ENCODE data around the gene TPK1. TPM values are rescaled to one million over a fixed set of nuclear protein-coding genes. Genes with fewer than 3 reads are reported as not detected.
"Not testable (repeated sequence)": the region's sequence is repeated elsewhere in the genome, so short reads cannot be mapped to it uniquely, and the experiment has no call there.

The TPK1 gene
- polyA plus RNA-seq, 1 experiment, result 0.38 TPM

DNA sequence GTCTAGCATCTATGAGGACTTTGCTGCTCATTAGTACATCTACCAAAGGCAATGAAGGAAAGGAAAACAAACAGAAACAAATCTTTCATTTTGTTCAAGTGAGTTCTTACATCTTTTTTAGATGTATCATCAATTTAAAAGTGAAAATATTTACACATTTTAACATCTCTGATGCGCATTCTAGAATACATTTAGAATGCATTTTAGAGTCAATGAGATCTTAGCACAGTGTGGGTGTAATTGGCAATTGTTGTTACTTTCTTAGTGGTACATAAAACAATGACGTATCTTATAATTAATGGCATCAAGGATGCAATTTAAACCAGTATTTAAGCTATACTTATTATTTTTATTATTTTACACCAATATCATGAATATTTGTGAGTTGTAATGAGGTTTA is 51.4 kb downstream of the TPK1 start:
- H3K9me3 ChIP-seq (ENCODE audit: control insufficient read depth, insufficient read depth, low read length), result no peaks in the 10 kb centered on the region
- no peak overlapping the region for H3K4me3 ChIP-seq (ENCODE audit: low read depth, low read length)
- POLR2A ChIA-PET, result no interaction called here
- CTCF ChIA-PET, result no interaction called here
- H3K27ac ChIP-seq (ENCODE audit: low read depth, low read length), result no peak overlapping the region
- H3K27me3 ChIP-seq (ENCODE audit: control insufficient read depth, insufficient read depth, low read length), result no peaks in the 10 kb centered on the region
- TF ChIP-seq, protein P1, sequence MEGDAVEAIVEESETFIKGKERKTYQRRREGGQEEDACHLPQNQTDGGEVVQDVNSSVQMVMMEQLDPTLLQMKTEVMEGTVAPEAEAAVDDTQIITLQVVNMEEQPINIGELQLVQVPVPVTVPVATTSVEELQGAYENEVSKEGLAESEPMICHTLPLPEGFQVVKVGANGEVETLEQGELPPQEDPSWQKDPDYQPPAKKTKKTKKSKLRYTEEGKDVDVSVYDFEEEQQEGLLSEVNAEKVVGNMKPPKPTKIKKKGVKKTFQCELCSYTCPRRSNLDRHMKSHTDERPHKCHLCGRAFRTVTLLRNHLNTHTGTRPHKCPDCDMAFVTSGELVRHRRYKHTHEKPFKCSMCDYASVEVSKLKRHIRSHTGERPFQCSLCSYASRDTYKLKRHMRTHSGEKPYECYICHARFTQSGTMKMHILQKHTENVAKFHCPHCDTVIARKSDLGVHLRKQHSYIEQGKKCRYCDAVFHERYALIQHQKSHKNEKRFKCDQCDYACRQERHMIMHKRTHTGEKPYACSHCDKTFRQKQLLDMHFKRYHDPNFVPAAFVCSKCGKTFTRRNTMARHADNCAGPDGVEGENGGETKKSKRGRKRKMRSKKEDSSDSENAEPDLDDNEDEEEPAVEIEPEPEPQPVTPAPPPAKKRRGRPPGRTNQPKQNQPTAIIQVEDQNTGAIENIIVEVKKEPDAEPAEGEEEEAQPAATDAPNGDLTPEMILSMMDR (IDR thresholded peaks at IDR 0.05; ENCODE audit: low read depth, low read length), result no peak
- no peak for DNase-seq (ENCODE audit: low read depth, low spot score)

DNA sequence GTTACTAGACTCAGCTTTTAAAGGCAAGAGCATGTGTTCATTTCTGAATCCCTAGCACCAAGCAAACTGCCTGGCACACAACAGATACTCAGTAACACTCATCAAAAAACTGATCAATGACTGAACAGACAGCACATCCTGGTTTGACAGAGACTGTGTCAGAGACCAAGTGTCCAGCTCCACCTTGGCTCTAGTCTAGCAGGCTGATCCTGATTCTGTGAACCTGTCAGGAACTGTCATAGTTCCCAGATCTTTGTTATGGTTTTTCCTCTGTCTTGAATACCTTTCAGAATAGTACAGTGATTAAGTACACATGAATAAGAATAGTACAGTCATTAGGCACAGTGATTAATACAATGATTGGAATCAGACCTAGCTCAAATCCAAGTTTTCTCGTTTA is 53.0 kb downstream of the TPK1 start:
- no peaks in the 10 kb centered on the region for H3K9me3 ChIP-seq (ENCODE audit: control insufficient read depth, insufficient read depth, low read length)
- TF ChIP-seq, protein P1 (IDR thresholded peaks at IDR 0.05; ENCODE audit: low read depth, low read length), result no peak
- POLR2A ChIA-PET, result no interaction called here
- CTCF ChIA-PET, result no interaction called here
- DNase-seq (ENCODE audit: low read depth, low spot score), result no peak
- no peak overlapping the region for H3K27ac ChIP-seq (ENCODE audit: low read depth, low read length)
- H3K4me3 ChIP-seq (ENCODE audit: low read depth, low read length), result no peak overlapping the region
- H3K27me3 ChIP-seq (ENCODE audit: control insufficient read depth, insufficient read depth, low read length), result no peaks in the 10 kb centered on the region

DNA sequence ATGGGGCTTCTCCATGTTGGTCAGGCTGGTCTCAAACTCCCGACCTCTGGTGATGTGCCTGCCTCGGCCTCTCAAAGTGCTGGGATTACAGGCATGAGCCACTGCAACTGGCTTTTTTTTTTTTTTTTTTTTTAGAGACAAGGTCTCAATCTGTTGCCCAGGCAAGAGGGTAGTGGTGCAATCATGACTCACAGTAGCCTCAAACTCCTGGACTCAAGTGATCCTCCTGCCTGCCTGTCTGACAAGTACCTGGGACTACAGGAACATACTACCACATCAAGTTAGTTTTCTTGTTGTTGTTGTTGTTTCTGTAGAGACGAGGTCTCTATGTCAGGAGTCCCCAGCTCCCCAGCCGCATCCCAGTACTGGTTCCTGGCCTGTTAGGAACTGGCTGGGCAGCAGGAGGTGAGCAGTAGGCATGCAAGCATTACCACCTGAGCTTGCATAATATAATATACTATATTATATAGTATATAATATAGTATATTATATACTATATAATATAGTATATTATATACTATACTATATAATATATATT is 55.7 kb downstream of the TPK1 start:
- Histone ChIP-seq H3K27me3 (ENCODE audit: control insufficient read depth, insufficient read depth, low read length) (no peaks in the 10 kb centered on the region), H3K9me3 (ENCODE audit: control insufficient read depth, insufficient read depth, low read length) (no peaks in the 10 kb centered on the region), H3K27ac (ENCODE audit: low read depth, low read length) (no peak overlapping the region), H3K4me3 (ENCODE audit: low read depth, low read length) (no peak overlapping the region)
- POLR2A ChIA-PET, result no interaction called here
- CTCF ChIA-PET, result no interaction called here
- no peak for DNase-seq (ENCODE audit: low read depth, low spot score)
- TF ChIP-seq, protein P1 (IDR thresholded peaks at IDR 0.05; ENCODE audit: low read depth, low read length), result no peak

DNA sequence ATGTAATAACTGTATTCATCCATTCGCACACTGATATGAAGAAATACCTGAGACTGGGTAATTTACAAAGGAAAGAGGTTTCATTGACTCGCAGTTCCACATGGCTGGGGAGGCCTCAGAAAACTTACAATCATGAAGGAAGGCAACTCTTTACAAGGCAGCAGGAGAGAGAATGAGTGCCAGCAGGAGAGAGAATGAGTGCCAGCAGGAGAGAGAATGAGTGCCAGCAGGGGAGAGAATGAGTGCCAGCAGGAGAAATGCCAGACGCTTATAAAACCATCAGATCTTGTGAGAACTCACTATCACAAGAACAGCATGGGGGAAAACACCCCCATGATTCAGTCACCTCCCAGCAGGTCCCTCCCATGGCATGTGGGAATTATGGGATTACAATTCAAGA is 58.0 kb downstream of the TPK1 start:
- POLR2A ChIA-PET; H3K27me3 ChIP-seq (ENCODE audit: control insufficient read depth, insufficient read depth, low read length); DNase-seq (ENCODE audit: low read depth, low spot score); H3K27ac ChIP-seq (ENCODE audit: low read depth, low read length); H3K4me3 ChIP-seq (ENCODE audit: low read depth, low read length); H3K9me3 ChIP-seq (ENCODE audit: control insufficient read depth, insufficient read depth, low read length); CTCF ChIA-PET: not testable (repeated sequence)

DNA sequence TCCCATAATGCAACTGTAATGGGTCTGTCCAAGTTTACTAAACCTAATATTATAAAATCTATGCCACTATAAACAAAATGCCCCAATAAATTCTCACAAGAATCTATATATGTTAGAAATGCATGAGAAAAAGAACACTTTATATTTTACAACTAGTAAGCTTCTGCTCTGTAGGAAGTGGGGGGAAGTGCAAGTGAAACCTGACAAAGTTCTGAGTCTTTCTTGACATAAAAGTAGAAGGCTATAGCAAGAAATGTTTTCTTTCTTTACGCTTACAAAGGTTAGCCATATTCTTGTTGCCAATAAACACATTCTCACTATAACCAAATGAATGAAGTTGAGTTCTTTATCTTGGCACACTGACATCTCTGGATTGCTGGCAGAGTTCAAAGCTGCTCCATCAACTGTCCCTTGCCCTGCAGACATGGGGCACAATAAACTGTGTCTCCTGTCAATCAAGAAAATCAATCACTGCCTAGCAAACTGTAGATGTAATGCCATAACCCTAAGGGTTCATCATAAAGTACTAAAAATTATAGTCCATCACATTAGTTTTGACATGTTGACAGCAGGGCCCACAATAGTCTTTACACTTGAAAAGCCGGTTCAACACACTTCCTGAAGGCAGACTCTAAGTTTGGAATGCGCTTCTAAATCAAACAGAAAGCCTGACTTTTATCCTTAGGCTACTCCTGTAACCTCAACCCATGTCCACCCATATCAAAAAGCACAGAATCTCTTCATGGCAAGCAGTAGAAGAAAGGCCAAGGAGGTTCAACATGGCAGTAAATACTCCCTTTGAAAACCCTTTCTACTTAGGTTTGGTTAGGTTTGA is 58.6 kb downstream of the TPK1 start:
- no peak overlapping the region for H3K4me3 ChIP-seq (ENCODE audit: low read depth, low read length)
- H3K27ac ChIP-seq (ENCODE audit: low read depth, low read length), result no peak overlapping the region
- no peaks in the 10 kb centered on the region for H3K9me3 ChIP-seq (ENCODE audit: control insufficient read depth, insufficient read depth, low read length)
- POLR2A ChIA-PET, result no interaction called here
- DNase-seq (ENCODE audit: low read depth, low spot score), result no peak
- CTCF ChIA-PET, result no interaction called here
- H3K27me3 ChIP-seq (ENCODE audit: control insufficient read depth, insufficient read depth, low read length), result no peaks in the 10 kb centered on the region
- TF ChIP-seq, protein P1 (IDR thresholded peaks at IDR 0.05; ENCODE audit: low read depth, low read length), result no peak
